ENCODE measurements around the gene RHBDF2. TPM values are rescaled to one million over a fixed set of nuclear protein-coding genes. Genes with fewer than 3 reads are reported as not detected.

RHBDF2 gene
- total RNA-seq, 1 experiment from 2014 or later = 52.3 TPM

GRCh38 chr17:76538281-76538931, 37.2 kb upstream of the RHBDF2 start:
- DNase-seq (no peak), ATAC-seq (no peak)
- no peaks in the 10 kb centered on the region for H4K20me1 ChIP-seq (ENCODE audit: low read length)
- TF ChIP-seq CTCF (conservative IDR thresholded peaks at IDR 0.05; ENCODE audit: low read depth, low read length) = no peak
- TF ChIP-seq EZH2 (IDR thresholded peaks at IDR 0.05; ENCODE audit: low read length, unreplicated experiment) = no peak
- TF ChIP-seq EZH2phosphoT487 (IDR thresholded peaks at IDR 0.05; ENCODE audit: borderline replicate concordance, low read length) = no peak
- no peak overlapping the region for H3K4me2 ChIP-seq (ENCODE audit: low read length)
- intact Hi-C loops (cut with micrococcal nuclease) = no loop called here
- H3K36me3 ChIP-seq (ENCODE audit: low read depth, low read length) = no peaks in the 10 kb centered on the region
- H3K9me2 ChIP-seq (replicated peaks; ENCODE audit: low read length) = no peaks in the 10 kb centered on the region
- no peaks in the 10 kb centered on the region for H3K79me2 ChIP-seq (ENCODE audit: low read length)
- no peak overlapping the region for H3K4me3 ChIP-seq (ENCODE audit: low read length)
- no peaks in the 10 kb centered on the region for H3K9me3 ChIP-seq (ENCODE audit: low read length)
- H3K27ac ChIP-seq (ENCODE audit: low read length) = no peak overlapping the region
- H3F3A ChIP-seq (ENCODE audit: low read length, unreplicated experiment) = no peaks in the 10 kb centered on the region
- no peaks in the 10 kb centered on the region for H3K27me3 ChIP-seq (ENCODE audit: low read length)
- BruUV-seq (replicated peaks) = no TSS peak
- H2AFZ ChIP-seq (ENCODE audit: low read length) = no peak overlapping the region
- no peak overlapping the region for H3K9ac ChIP-seq (ENCODE audit: low read length)
- CTCF ChIA-PET = no interaction called here
- POLR2A ChIA-PET (ENCODE audit: unreplicated experiment) = no interaction called here
- peaks cover 5% of the 10 kb centered on the region; the same call in 1 of the 2 replicates for H3K4me1 ChIP-seq (ENCODE audit: insufficient read depth, low read length)

DNA sequence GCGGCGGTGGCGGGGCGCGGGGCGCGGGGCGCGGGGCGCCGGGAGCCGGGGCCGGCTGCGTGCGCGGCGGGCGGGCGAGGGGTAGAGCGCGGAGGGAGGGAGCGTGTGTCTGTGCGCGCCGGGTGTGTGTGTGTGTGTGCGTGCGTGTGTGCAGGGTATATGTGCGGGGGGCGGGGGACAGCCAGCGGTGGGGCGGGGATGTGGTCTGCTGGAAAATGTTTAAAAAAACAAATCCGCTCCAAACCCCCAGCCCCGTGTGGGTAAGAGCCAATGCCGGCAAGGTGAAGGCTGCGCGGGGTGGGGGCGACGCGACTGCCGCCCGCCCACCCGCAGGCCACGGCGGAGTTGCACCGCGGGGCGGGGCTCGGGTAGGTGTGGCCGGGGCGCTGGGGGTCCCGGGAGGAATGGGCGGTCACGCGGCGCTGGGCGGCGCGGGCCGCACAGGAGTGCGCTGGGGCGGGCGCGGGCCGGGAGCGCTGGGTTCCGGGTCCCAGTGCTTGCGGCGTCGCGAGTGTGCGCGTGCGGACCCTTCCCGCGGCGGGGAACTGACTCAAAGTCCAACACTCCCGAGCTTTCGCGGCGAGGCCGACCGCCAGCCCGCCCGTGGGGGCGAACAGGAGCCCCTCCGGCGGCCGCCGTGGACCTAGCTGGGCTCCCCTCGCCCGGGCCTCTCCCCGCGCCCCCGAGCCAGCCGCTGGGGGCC, 36.5 kb upstream of the RHBDF2 start, which contains the start of gene CYGB:
TSS of gene CYGB (minus strand) at position 132 of the 703 bp plus-strand sequence. CDS start 167 bp downstream, outside the sequence.
- no TSS peak for BruUV-seq (replicated peaks)
- Histone ChIP-seq H3K9me3 (ENCODE audit: low read length) (no peaks in the 10 kb centered on the region), H3K9ac (ENCODE audit: low read length) (no peak within 1 kb of the TSS), H3K4me2 (ENCODE audit: low read length) (no peak within 1 kb of the TSS), H3F3A (ENCODE audit: low read length, unreplicated experiment) (no peaks in the 10 kb centered on the region), H3K36me3 (ENCODE audit: low read depth, low read length) (no peaks in the 10 kb centered on the region), H3K9me2 (replicated peaks; ENCODE audit: low read length) (no peaks in the 10 kb centered on the region), H3K4me3 (ENCODE audit: low read length) (no peak within 1 kb of the TSS), H2AFZ (ENCODE audit: low read length) (no peak within 1 kb of the TSS), H3K4me1 (ENCODE audit: insufficient read depth, low read length) (peaks cover 5% of the 10 kb centered on the region), H4K20me1 (ENCODE audit: low read length) (no peaks in the 10 kb centered on the region), H3K27ac (ENCODE audit: low read length) (no peak within 1 kb of the TSS), H3K79me2 (ENCODE audit: low read length) (no peaks in the 10 kb centered on the region), H3K27me3 (ENCODE audit: low read length) (no peaks in the 10 kb centered on the region)
- TF ChIP-seq EZH2 (IDR thresholded peaks at IDR 0.05; ENCODE audit: low read length, unreplicated experiment) (no peak), EZH2phosphoT487 (IDR thresholded peaks at IDR 0.05; ENCODE audit: borderline replicate concordance, low read length) (no peak), CTCF (conservative IDR thresholded peaks at IDR 0.05; ENCODE audit: low read depth, low read length) (no peak)
- intact Hi-C loops (cut with micrococcal nuclease) = no loop called here
- ATAC-seq = no peak
- CTCF ChIA-PET = no interaction called here
- POLR2A ChIA-PET (ENCODE audit: unreplicated experiment) = no interaction called here
- no peak for DNase-seq

- H2AFZ ChIP-seq (ENCODE audit: low read length) = no peak overlapping the region
- no peaks in the 10 kb centered on the region for H3K9me3 ChIP-seq (ENCODE audit: low read length)
- ATAC-seq (no peak), DNase-seq (no peak)
- no peaks in the 10 kb centered on the region for H3K79me2 ChIP-seq (ENCODE audit: low read length)
- no peaks in the 10 kb centered on the region for H4K20me1 ChIP-seq (ENCODE audit: low read length)
- H3F3A ChIP-seq (ENCODE audit: low read length, unreplicated experiment) = no peaks in the 10 kb centered on the region
- no peak overlapping the region for H3K27ac ChIP-seq (ENCODE audit: low read length)
- no peak for TF ChIP-seq CTCF (conservative IDR thresholded peaks at IDR 0.05; ENCODE audit: low read depth, low read length)
- TF ChIP-seq EZH2 (IDR thresholded peaks at IDR 0.05; ENCODE audit: low read length, unreplicated experiment) = no peak
- TF ChIP-seq EZH2phosphoT487 (IDR thresholded peaks at IDR 0.05; ENCODE audit: borderline replicate concordance, low read length) = no peak
- intact Hi-C loops (cut with micrococcal nuclease) = no loop called here
- no peaks in the 10 kb centered on the region for H3K9me2 ChIP-seq (replicated peaks; ENCODE audit: low read length)
- ChIA-PET POLR2A (ENCODE audit: unreplicated experiment) (no interaction called here), CTCF (no interaction called here)
- no peaks in the 10 kb centered on the region for H3K36me3 ChIP-seq (ENCODE audit: low read depth, low read length)
- no TSS peak for BruUV-seq (replicated peaks)
- no peak overlapping the region for H3K4me3 ChIP-seq (ENCODE audit: low read length)
- no peak overlapping the region for H3K4me2 ChIP-seq (ENCODE audit: low read length)
- no peak overlapping the region for H3K9ac ChIP-seq (ENCODE audit: low read length)
- no peaks in the 10 kb centered on the region for H3K27me3 ChIP-seq (ENCODE audit: low read length)
- peaks cover 7% of the 10 kb centered on the region for H3K4me1 ChIP-seq (ENCODE audit: insufficient read depth, low read length)
Measured at GRCh38 chr17:76537288-76537577, 36.0 kb upstream of the RHBDF2 start.
